Lower leg skin (tissue), 3 donors: ENCODE results near the gene CHD2.

Source experiments
- CTCF ChIP-seq, 3 donors: fragments of 450-650 bp; IDR thresholded peaks; one replicate each; pipeline ENCODE4 v1.5.1; 2016; ENCODE audit warnings: antibody characterized with exemption in 3 of 3, mild to moderate bottlenecking in 3 of 3, moderate library complexity in 2 of 3
- POLR2A ChIP-seq, 2 donors: fragments of 450-650 bp; IDR thresholded peaks; one replicate each; pipeline ENCODE4 v1.6.1; 2016 to 2017; ENCODE audit warnings: antibody characterized with exemption in 2 of 2, mild to moderate bottlenecking in 1 of 2, moderate library complexity in 1 of 2

- TF ChIP-seq CTCF (IDR thresholded peaks at IDR 0.05) (no peak), POLR2A (IDR thresholded peaks at IDR 0.05) (no peak)
Observed at GRCh38 chr15:92968926-92969651, 69.0 kb downstream of the CHD2 start.
